K562 (cell line): Measurements from ENCODE around the gene ILF2. TPM values are rescaled to one million over a fixed set of nuclear protein-coding genes. Genes with fewer than 3 reads are reported as not detected.

Source experiments
- ATAC-seq: fragments of 200-7000 bp; cut with Tn5 transposase; 3 replicates; pipeline ENCODE4 v1.9.1; 2020; ENCODE audit warnings: moderate library complexity
- BruUV-seq: library from RNA; stranded (reverse); fragments of 400-500 nt; replicated peaks from 2 replicates; lab custom pipeline; 2021; lab: Mats Ljungman, UMichigan
- CTCF ChIA-PET: fragments of 300-600 bp; formaldehyde crosslinking; extraction: SDS; loops from one replicate; lab custom pipeline; 2021; ENCODE audit warnings: low intra/inter-chr PET ratio; lab: Yijun Ruan, JAX
- POLR2A ChIA-PET: fragments of 300-600, 350-650 bp; sonication (Branson Sonifier 250); formaldehyde crosslinking; extraction: SDS; loops from one replicate; lab custom pipeline; 2021; ENCODE audit warnings: antibody characterized with exemption, inconsistent platforms; lab: Yijun Ruan, JAX
- DNase-seq, 4 experiments: peaks; one replicate each; pipeline versions ENCODE4 v3.0.0 to v3.0.0-alpha.2; 2011 to 2018; ENCODE audit warnings: low spot score in 3 of 4, mixed read lengths in 3 of 4; ENCODE audit errors: extremely low read depth in 1 of 4
- FAIRE-seq: peaks from 2 replicates; lab custom pipeline; 2011; peaks lifted over from hg19 to GRCh38; lab: Jason Lieb, UNC
- H2AFZ ChIP-seq: 2 replicates; pipeline ENCODE4 v1.6.0; 2011; ENCODE audit warnings: low read depth, low read length, control low read depth, inconsistent platforms
- H3K27ac ChIP-seq: fragments of 200-600 bp; 3 replicates; pipeline ENCODE4 v1.8.0; 2011; ENCODE audit warnings: low read depth, mild to moderate bottlenecking, control low read depth, inconsistent platforms, low read length, moderate library complexity, mixed read lengths; ENCODE audit errors: extremely low read depth
- H3K27me3 ChIP-seq, 2 experiments: fragments of 300-600 bp in 1 of 2; 2 replicates in 1 of 2; 3 replicates in 1 of 2; pipeline versions ENCODE4 v1.6.0 to v1.8.0; 2011; ENCODE audit warnings: inconsistent platforms in 2 of 2, low read length in 2 of 2, mild to moderate bottlenecking in 1 of 2, mixed read lengths in 1 of 2, moderate library complexity in 1 of 2; ENCODE audit not compliant: control insufficient read depth in 2 of 2, insufficient read depth in 2 of 2
- H3K36me3 ChIP-seq: fragments of 300-600 bp; 3 replicates; pipeline ENCODE4 v1.8.0; 2011; ENCODE audit warnings: mild to moderate bottlenecking, low read length, inconsistent platforms; ENCODE audit not compliant: control insufficient read depth, insufficient read depth
- H3K4me1 ChIP-seq, 2 experiments: fragments of 200-600 bp in 1 of 2; replicated peaks in 1 of 2; 2 replicates in 1 of 2; 3 replicates in 1 of 2; pipeline versions ENCODE4 v1.5.1 to v1.8.0; 2011; ENCODE audit warnings: inconsistent platforms in 2 of 2, low read length in 2 of 2, mild to moderate bottlenecking in 1 of 2, mixed read lengths in 1 of 2, moderate library complexity in 1 of 2; ENCODE audit not compliant: control insufficient read depth in 2 of 2, insufficient read depth in 2 of 2
- H3K4me2 ChIP-seq: 2 replicates; pipeline ENCODE4 v1.6.1; 2011; ENCODE audit warnings: low read length, control low read depth, inconsistent platforms, mixed read lengths; ENCODE audit not compliant: insufficient read depth
- H3K4me3 ChIP-seq: fragments of 200-600 bp; sonication (generic), shearing (Covaris generic); 2 replicates; pipeline ENCODE4 v1.5.1; 2016; ENCODE audit warnings: control low read depth, inconsistent platforms
- H3K79me2 ChIP-seq: fragments of 200-600 bp; 3 replicates; pipeline ENCODE4 v1.8.0; 2011; ENCODE audit warnings: low read length, inconsistent platforms; ENCODE audit not compliant: control insufficient read depth, insufficient read depth
- H3K9ac ChIP-seq, 2 experiments: 2 replicates each; pipeline versions ENCODE4 v1.6.0 to v1.6.1; 2011; ENCODE audit warnings: low read depth in 2 of 2, low read length in 2 of 2, control low read depth in 1 of 2, inconsistent platforms in 1 of 2, mild to moderate bottlenecking in 1 of 2, mixed read lengths in 1 of 2; ENCODE audit not compliant: insufficient read depth in 1 of 2
- H3K9me1 ChIP-seq: one replicate; pipeline ENCODE4 v1.6.0; 2011; ENCODE audit warnings: inconsistent platforms, mild to moderate bottlenecking, low read length, moderate library complexity; ENCODE audit not compliant: control insufficient read depth, insufficient read depth
- H3K9me3 ChIP-seq: replicated peaks from 2 replicates; pipeline ENCODE4 v1.5.1; 2011; ENCODE audit warnings: low read depth, low read length, inconsistent platforms; ENCODE audit not compliant: control insufficient read depth, insufficient read depth
- H4K20me1 ChIP-seq: replicated peaks from 2 replicates; pipeline ENCODE4 v1.6.1; 2011; ENCODE audit warnings: low read length, inconsistent platforms, mixed read lengths; ENCODE audit not compliant: control insufficient read depth, insufficient read depth
- ARHGAP35 ChIP-seq: fragments of 450-650 bp; IDR thresholded peaks from 2 replicates; pipeline ENCODE4 v1.6.1; 2018; ENCODE audit not compliant: partially characterized antibody
- NR3C1 ChIP-seq: sonication (generic); formaldehyde crosslinking; IDR thresholded peaks from 2 replicates; pipeline ENCODE4 v1.8.1; 2022; ENCODE audit warnings: missing genetic modification reagents
- PCBP1 ChIP-seq: fragments of 200-400 bp; formaldehyde crosslinking; IDR thresholded peaks from 2 replicates; pipeline ENCODE4 v1.6.1; 2018; ENCODE audit warnings: mild to moderate bottlenecking, low read depth, low read length; ENCODE audit not compliant: poor library complexity, severe bottlenecking
- PHF8 ChIP-seq: fragments of 200-600 bp; sonication (generic); IDR thresholded peaks from 2 replicates; pipeline ENCODE4 v1.6.1; 2012; ENCODE audit warnings: mixed run types, mild to moderate bottlenecking, inconsistent platforms, low read length, moderate library complexity, borderline replicate concordance
- WGBS: fragments of 100-300 bp; shearing (Covaris generic); methylation state at CpG from one replicate; pipeline ENCODE4 v1.1.6; 2016; ENCODE audit warnings: low coverage, mixed read lengths; ENCODE audit not compliant: insufficient coverage; ENCODE audit errors: missing lambda C conversion rate; 5-methylcytosine and 5-hydroxymethylcytosine counted together
- in situ Hi-C: fragments of 300-500 bp; cut with MboI; formaldehyde crosslinking; loops from 4 replicates; pipeline ENCODE4 v1.15.0; 2018; ENCODE audit warnings: inconsistent platforms, mixed read lengths
- intact Hi-C: fragments of 100-400 bp; cut with micrococcal nuclease; formaldehyde crosslinking; loops from 2 replicates; pipeline ENCODE4 v1.14.2; 2022
- polyA plus RNA-seq, 8 experiments: library from polyadenylated mRNA; depleted of rRNA in 4 of 8; stranded (reverse) in 5 of 8; unstranded in 3 of 8; fragments of >200 nt; fragmentation: Nextera tagmentation in 2 of 8; fragmentation: Illumina TruSeq in 1 of 8; extraction: Ambion mirVana in 2 of 8; extraction: Trizol in 1 of 8; gene quantifications; 2 replicates each; pipeline versions ENCODE4 v1.2.1 to v1.2.3, GENCODE V29; 2011 to 2014; ENCODE audit warnings: inconsistent platforms in 1 of 8, missing spikeins in 1 of 8
- total RNA-seq, 7 experiments: library from RNA; depleted of rRNA in 6 of 7; stranded (reverse); fragments of >200 nt in 6 of 7; fragmentation: Illumina TruSeq in 2 of 7; extraction: Trizol in 2 of 7; gene quantifications; 2 replicates each; pipeline versions ENCODE4 v1.2.1 to v1.2.3, GENCODE V29; 2011 to 2021; ENCODE audit warnings: low replicate concordance in 1 of 7
- TF ChIP-seq, protein P1 (sequence below): fragments of 250-450 bp; sonication (Bioruptor Pico); IDR thresholded peaks from 2 replicates; pipeline ENCODE4 v1.4.0; 2020; ENCODE audit warnings: borderline replicate concordance

ILF2 gene
- total and polyA plus RNA-seq, 9 of the 15 experiments (the other 6 are each of a cell fraction or from before 2014, with no cell fraction given): 282 to 726 (median 474) TPM

DNA sequence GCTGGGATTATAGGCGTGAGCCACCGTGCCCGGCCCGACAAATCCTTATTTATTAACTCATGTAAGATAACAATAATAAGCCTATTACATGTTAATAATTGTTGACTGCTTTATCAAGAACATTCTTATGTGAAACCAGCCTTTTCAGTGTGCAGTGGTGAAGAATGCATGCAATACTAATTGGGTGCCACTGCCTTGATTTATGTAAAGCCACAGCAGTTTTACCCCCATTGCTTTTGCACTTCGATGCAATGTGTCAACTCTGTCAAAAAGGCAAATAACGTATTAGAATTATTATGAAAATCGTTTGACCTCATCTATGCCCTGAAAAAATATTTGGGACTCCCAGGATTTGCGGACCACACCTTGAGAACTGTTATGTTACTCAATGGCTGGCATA lies 25.9 kb upstream of the ILF2 start:
- POLR2A ChIA-PET: interaction anchor here (0.7 to 1.6 kb wide), 3 partner anchors 10 to 47 kb away, joined by 3 to 6 read pairs (median 3); no protein-coding TSS in a partner anchor
- FAIRE-seq (no peak), DNase-seq (no peak), ATAC-seq (no peak)
- H3K4me2 ChIP-seq: no peak overlapping the region
- in situ Hi-C loops (loop anchor here (5.0 kb wide), 1 partner anchor 51 kb away; no protein-coding TSS in a partner anchor), intact Hi-C loops (no loop called here)
- no peaks in the 10 kb centered on the region for H3K9me3 ChIP-seq
- CTCF ChIA-PET: no interaction called here
- BruUV-seq: no TSS peak
- peak overlapping the region; percentile 87; the same call in 2 of the 3 replicates for H3K27ac ChIP-seq
- no peaks in the 10 kb centered on the region for H3K36me3 ChIP-seq
- no peak overlapping the region for H3K4me3 ChIP-seq
- 90% methylated on average over 8 of the region's 8 CpGs for WGBS
- H4K20me1 ChIP-seq: no peaks in the 10 kb centered on the region
- H3K79me2 ChIP-seq: no peaks in the 10 kb centered on the region
- H3K9me1 ChIP-seq: peaks cover 6% of the 10 kb centered on the region
- TF ChIP-seq, protein P1, sequence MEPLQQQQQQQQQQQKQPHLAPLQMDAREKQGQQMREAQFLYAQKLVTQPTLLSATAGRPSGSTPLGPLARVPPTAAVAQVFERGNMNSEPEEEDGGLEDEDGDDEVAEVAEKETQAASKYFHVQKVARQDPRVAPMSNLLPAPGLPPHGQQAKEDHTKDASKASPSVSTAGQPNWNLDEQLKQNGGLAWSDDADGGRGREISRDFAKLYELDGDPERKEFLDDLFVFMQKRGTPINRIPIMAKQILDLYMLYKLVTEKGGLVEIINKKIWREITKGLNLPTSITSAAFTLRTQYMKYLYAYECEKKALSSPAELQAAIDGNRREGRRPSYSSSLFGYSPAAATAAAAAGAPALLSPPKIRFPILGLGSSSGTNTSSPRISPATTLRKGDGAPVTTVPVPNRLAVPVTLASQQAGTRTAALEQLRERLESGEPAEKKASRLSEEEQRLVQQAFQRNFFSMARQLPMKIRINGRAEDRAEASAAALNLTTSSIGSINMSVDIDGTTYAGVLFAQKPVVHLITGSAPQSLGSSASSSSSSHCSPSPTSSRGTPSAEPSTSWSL (CRISPR knock-in tag): no peak
- TF ChIP-seq ARHGAP35 (no peak), PHF8 (no peak), NR3C1 (CRISPR knock-in tag) (no peak), PCBP1 (no peak)
- no peaks in the 10 kb centered on the region for H3K27me3 ChIP-seq
- H3K9ac ChIP-seq: peak overlapping the region in 1 of 2 experiments; percentile 61; a peak in 1 of 4 replicates
- H2AFZ ChIP-seq: peak overlapping the region; percentile 99
- peaks cover 19 to 28% of the 10 kb centered on the region in 2 experiments for H3K4me1 ChIP-seq
